Activated CD8-positive, alpha-beta memory T cell treated with anti-CD3 and anti-CD28 coated beads, Interleukin-2, amount 50 U/mL, for 1 hour (primary cell): ENCODE results near the gene UXS1.

Experiments used
- DNase-seq: peaks from one replicate; pipeline ENCODE4 v3.0.0-alpha.2; 2020; ENCODE audit errors: extremely low read depth

UXS1 gene

DNA sequence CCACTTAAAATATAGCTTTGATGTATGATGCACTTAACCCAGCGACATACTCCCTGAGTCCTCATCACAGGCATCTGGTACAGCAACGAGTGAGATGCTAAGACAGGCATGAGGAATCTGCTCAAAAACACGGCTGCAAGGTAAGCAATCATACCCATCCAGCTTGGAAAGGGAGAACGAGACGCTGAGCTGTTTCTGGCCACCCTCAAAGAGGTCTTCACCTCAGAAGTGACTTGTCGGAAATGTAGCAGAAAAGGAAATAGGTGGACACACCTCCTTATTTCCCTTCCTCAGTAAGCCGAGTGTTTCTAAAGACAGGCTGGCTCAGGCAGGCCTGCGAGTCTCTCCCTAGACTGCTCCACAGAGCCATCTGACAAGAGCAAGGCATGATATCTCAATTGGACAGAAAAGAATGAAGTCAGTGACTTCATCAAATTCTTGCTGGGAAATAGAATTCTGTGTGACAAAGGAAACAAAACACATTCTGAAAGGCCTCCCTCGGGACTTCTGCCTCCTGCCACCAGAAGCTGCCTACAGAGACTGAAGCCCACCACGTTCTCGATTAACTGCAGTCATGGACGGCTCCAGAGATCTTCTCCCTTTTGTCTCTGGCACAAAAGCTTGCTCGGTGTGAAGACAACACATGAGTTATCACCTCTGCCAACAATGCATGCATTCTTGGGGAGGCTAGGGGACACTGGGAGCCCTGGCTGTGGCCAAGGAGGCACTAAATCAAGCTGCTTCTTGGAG lies 84.3 kb downstream of the UXS1 start:
- no peak for DNase-seq

DNA sequence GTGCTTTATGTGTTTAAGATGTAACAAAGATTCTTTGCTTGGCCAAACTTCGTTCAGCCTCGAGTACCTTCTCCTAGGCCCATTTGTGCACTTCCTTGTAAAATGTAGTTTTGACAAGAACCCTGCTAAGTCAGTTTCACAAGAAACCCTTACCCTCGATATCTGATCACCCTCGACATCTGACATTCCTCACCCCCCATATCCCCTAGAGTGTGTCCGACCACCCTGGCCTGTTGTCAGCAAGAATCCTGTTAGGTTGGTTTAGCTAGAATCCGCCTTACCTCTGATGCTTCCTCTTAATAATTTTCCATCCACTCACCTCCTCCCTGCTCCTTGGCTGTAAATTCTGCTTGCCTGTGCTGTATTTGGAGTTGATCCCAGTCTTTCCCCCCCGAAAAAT lies 85.3 kb downstream of the UXS1 start:
- no peak for DNase-seq

DNA sequence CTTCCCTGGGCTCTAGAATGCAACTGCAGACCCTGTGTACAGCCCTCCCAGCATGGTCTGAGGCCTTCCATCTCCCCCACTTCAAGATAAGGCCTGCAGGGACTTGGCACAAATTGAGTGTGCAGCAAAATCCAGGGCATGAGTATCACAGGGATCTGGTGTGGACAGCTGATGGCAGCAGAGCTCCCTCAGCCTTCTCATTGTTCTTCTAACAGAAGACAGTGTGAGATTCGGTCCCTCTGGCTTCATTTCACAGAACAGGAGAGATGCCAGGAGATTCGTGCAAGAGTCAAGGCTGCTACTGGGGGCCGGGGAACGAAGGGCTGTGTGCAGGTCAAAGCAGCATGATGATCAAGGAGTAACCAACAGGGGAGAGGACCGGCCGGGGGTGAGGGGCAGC lies 85.8 kb downstream of the UXS1 start:
- no peak for DNase-seq

DNA sequence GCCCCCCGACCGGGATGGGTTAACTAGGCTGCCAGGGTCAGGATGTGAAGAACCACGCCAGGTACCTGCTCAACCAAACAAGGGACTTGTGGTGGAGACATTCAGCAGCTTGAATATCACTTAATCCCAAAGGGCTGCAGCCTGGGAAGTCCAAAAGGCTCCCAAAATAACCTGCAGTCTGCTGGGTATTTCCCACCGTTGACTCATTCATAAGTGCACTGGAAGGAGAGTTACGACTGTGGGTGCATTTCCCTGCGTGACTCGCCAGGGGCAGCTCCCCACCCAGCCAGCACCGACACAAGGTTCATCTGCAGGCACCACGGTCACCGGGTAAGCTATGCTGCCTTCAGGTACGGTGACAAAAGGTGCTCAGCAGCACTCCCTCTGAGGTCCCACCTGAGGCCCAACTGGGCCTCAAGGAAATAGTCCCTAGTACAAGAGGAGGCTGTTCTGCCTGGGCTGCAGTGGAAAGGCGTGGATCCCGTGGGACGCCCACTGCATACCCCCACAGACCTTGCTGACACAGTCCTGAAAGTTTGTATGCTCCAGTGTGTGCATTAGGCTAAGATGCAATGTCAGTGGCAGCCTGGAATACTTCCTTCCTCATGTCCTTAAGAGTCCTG lies 86.5 kb downstream of the UXS1 start:
- no peak for DNase-seq

DNA sequence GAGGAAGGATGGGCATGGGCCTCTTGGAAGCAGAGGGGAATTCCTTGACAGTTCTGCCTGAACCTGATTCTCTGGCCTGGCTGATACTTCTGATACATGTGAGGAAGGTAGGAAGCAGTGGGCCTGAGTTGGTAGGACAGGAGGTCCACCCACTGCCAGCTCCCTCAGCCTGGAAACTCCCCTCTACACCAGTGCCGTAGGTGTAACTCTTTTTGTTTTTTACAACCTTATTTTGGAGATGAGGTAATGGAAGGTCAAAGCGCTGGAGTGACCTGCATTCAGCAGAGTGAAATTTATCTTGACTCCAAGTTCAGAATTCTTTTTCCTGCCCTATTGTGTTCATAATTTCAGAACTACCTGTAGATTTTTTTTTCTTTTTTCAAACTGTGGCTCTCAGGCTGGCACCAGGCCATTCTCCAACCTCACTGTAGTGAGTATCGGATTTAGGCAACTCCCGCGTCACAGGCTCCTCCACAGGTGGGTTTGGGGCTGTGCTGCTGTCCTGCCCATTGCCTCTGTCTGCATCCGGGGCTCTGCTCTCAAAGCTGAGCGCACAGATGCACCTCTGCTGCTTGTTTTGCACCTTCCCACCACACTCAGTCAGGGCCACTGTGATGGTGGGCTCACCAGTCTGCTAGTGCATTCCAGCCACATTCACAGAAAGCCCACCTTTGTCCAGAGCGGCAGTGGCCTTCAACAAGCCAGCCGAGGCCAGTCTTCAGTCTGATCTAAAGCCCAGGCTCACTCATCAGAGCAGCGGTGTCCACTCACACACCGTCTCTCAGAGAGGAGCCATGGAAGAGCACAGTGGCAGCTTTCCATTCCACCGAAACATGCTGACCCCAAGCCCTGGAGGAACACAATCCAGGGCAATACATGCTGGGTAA lies 87.2 kb downstream of the UXS1 start:
- DNase-seq: no peak

DNA sequence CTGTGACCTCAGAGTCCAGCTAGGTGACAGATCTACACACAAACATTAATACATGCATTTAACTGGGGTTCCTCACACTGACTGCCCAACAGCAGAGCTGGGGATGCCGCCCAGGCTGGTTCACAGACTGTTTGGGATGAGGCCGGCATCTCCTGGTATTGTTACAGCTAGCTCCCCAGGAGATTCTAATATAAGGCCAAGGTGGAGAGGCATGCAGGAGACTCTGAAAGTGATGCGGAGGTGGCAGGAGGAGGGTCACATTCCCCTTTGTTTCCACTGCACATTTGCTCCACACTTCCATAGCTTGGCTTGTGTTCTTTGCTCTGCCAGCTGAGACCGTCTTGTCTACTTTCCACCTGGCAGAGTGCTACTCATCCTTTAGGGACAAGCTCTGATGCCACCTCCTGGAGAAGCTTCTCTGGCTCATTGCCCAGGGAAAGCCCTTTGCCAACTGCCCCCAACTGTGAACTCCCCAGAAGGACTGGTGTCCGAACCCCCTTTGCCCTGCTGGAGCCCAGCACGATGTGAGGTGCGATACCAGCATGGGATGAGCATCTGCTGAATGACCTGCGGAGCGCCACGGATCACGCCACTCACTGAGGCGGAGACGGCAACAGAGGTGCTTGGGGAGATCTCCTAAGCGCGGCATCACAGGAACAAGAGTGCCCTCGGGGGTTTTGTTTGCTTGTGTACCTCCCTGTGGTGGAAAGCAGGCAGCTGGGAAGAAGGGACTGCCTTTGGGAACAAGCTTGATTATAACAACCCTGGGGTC lies 88.8 kb downstream of the UXS1 start:
- DNase-seq: no peak

DNA sequence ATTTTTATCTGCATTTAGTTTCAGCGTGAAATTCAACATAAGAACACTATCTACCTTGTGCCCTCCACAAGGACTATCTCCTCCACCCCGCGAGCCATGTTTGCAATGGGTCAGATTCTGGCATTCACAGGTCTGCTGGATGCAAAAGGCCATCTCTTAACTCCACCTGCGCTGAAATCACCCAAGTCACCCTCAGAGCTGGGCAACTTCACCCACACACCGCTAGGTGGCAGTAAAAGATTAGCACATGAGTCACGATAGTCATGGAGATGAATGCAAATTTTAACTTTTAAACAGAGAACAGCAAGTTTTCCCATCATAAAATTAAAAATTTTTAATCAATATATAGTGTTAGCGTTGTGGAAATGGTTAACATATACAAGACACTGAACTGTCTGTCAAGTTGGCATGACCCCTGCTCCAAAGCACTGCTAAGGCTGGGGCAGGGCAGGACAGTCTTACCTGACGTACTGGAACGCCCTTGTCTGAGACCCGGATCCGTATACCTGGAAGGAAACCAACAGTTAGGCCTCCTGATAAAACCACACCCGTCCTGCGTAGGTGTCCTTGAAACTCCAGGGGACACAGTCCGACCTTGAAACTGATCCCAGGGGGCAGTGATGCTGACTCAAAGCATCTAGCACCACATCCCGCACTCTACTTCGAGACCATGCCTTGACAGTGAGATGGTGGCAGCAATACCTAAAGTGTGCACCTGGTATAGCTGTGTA lies 89.6 kb downstream of the UXS1 start:
- DNase-seq: no peak

DNA sequence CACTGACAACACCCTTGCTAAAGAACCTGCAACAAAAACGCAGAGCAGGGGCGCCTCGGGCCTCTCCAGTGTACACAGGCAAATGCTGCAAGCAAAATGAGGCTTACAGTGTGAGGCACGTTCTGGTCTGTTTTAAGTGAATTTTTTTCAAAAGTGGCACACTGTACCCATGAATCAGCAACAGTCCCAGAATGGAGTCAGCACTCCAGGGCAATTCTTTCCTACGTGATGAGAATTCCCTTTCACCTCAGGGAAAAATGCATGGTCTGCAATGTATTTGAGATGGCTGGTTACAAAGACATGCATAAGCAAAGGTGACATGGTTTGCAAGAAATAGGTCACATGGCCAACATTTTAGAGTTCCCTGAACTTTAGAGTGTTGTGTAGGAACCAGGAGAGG lies 94.4 kb downstream of the UXS1 start:
- DNase-seq: no peak

DNA sequence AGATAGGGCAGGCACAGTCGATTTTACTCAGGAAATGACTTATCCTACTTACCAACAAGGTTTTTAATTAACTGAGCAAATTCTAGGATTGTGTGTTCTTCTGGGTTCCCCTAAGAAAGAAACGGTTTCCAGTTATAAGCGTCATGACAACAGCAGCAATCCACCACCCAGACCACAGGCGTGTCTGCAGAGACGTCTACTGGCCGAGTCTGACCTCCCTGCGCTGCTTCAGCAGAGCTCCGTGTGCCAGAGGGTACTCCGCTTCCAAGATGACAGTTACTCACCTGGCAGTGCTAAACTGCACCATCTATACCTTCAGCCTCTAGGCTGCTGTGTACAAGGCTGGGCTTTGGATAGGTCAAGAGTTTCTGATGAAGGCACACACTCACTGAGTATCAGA lies 95.4 kb downstream of the UXS1 start:
- DNase-seq: no peak

DNA sequence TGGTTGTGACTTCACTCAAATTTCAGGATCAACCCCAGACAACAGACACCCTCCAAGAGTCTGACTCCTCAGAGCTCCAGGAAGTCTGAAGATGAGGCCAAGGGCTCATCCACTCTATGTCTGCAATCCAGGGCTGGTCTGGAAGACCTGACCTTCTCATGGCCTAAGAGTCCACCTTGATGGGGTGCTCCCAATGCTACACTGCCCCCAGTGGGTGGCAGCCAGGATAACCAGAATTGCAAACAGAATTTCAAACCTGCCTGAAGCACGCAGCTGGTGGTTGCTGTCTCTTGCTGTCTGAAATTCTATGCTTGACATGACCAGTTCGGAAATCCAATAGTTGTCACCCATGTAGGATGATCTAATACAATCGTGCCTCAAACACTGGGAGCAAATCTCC lies 96.0 kb downstream of the UXS1 start:
- no peak for DNase-seq

DNA sequence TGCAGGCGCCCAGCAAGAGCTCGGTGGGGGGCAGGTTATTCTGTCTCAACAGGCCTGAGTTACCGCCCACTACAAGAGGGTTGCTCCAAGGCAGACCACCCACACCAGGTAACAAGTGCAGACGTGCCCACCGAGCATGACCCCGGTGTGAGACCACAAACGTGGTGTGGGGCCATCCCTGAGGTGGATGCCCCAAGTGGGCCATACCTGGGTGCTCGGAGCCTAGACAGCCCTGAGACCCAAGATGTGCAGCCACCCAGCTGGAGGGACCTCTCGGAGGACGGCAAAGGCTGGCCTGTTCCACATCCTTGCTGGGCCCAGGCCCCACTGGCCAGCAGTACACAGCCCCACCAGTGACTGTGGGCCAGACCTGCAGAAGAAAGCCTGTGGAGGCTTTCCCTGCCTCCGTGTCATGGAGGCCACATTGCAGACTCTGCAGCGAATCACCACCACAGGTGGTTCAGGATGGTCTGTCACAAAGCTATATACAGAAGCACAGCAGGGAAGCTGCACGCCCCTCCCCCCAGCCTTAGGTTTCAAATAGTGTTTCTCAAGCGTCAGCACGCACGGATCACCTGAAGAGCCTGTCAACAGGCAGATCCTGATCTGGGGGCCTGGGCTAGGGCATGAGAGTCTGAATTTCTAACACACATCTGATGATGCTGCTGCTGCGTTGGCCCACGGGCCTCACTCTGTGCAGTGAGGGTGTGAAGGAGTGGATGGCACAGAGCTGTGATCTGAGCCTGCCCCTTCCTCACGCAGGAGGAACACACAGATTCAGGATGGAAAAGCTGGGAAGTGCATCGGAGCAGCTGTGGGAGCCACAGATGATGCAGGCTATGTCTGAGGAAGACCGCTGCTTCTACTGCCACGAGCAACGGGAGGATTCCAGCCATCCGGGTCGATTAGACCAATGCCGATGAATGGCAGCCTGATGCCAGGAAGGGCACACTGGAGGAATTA lies 96.8 kb downstream of the UXS1 start:
- no peak for DNase-seq

DNA sequence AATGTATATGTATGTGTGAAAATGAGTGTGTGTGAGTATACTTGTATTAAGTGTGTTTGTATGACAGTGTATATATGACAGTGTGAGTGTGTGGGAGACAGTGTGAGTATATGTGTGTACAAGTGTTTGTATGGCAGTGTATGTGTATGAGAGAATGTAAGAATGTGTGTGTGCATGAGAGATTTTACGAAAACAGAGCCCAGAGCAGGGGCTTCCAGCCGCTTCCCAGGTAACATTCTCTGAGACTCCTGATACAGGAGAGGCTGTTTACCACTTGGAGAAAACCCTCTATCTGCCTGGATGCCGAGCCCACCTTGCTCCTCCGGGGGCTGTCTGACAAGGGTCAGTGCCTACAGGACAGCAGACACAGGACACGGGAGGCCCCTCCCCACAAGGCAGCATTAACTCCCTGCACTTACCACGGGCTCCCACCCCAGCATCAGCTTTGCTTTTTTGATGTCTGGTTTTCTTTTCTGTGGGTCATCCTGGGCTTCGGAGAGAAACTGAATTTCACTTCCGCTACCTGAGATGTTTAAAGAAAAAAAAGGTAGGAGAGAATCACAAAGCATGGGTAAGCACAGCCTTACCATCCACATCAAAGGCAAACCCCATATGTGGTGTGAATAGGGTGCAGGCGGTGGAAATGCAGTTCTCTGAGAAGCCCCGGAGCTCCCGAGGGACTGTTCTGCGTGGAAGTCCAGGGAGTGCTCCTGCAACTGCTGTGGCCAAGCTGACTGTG lies 97.6 kb downstream of the UXS1 start:
- no peak for DNase-seq

DNA sequence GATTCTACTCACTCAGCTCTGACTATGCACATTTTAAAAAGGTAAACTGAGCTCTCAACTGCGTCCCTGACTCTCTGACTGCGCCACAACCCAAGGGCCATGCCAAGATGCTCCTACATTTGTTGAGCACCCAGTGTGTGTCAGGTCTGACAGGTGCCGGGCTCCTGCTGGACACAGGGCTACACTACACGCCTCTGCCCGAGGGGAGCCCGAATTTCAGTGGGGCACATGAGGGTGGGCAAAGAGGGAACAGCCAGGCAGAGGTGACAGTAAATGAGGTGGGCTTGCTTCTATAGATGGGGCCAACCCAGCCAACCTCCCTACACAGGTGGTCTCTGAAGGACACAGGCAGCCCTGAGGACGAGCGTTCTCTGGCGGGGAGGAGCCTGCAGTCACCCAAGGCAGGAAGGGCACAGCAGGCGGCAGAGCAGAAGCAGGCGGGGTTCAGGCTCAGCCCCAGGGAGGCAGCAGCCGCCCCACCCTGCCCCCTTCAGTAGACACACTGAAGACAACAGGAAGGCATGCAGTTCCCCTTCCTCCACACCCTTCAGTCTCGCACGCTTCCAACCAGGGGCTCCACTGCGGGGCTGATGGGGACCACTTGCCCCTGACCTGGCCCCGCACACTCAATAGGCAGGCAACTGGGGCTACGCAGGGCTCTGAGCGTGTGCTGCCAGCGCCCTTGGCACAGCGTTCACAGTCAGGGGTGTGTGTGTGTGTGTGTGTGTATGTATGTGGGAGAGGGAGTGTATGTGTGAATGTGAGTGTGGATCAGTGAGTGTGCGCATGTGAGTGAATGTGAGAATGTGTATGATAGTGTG lies 98.4 kb downstream of the UXS1 start:
- DNase-seq: peak; percentile 76

DNA sequence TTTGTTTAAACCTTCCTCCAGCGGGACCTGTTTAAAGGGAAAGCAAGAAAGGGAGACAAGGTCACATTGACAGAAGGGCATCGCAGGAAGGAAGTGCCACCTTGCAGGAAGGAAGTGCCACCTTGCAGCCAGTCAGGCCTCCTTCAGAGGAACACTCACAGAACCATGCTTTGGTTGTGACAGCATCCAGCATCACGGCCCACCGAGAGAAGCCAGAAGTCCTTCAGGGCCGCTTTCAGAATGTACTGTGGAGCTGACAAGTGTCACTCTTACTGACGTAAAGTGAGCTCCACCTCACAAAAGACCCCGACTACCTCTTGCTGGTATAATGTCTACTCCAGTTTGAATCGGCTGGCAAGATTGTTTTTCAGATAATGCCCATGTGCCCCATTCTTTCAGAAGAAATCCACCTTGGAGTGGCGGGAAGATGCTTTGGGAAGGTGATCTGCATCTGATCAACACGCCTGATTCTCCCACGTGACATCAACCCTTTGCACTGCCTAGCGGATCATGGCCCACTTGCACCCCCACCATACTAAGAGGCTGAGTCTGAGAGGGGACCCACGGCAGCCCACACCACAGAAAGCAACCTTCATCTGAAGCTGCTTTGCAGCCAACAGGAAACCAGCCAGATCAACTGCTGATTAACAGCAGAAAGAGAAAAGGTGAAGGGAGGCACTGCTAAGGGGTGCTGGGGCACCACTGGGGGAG lies 99.8 kb downstream of the UXS1 start:
- peak; percentile 62 for DNase-seq

DNA sequence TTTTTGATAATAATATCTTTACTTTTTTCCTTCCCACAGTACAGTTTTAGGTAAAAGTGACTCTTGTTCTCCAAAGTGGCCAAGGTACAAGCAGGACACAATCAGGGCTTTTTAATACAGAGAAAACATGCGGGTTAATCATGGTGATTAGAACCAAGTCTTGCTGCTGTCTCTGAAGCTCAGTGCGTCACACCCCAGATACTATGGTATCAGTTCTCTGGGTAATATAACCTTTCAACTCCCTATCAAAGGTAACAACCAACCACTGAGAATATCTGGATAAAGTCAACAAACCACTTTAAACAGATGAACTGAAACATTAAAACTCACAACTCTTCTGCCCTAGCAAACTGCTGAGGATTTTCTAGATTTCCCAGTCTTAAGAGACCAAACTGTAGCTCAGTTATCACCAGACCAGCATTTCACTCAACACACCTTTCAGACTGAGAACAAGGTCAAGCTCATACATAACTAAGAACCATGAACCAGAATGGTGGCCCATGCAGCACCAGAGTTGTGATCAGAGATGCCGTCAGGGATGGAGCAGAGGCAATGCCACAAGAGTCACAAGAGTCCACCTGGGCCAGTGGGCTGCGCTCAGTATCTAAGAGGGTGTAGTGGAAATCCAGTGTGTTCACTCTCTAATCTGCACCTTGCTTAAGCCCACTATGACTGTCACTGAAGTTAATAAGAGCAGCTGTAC lies 103.0 kb downstream of the UXS1 start:
- no peak for DNase-seq

DNA sequence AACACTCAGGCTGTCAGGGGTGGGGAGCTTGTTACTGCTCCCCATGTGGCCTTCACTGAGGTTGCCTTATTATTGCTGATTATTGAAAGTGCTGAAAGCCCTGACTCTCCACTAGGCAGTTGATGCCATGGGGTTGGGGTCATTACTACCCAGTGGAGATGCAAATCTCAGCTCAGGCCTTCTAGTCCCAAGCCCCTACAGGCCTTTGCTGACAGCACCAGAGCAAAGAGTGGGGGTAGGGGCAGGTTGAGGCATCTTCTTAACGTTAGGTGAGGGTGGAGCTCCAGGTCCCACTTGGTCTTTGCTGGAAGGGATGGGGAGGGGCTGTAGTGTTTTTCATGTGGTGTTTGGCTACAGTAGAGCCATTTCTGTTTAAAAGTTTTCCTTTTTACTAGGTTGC lies 104.5 kb downstream of the UXS1 start:
- DNase-seq: no peak
